Activated CD4-positive, alpha-beta T cell treated with anti-CD3 and anti-CD28 coated beads, Interleukin-2, amount 50 U/mL, for 16 hours (primary cell): ENCODE results near the gene CCR2.

Experiments
- DNase-seq: peaks from one replicate; pipeline ENCODE4 v3.0.0-alpha.2; 2020

CCR2 gene

GRCh38 chr3:46405301-46406019 is 51.5 kb downstream of the CCR2 start:
- DNase-seq: no peak

GRCh38 chr3:46406443-46406787 is 52.5 kb downstream of the CCR2 start:
- DNase-seq: no peak

- DNase-seq: peak; percentile 51
Measured at GRCh38 chr3:46406788-46407611, 53.1 kb downstream of the CCR2 start, which contains the start of the genes CCR5AS and CCRL2. Gene CCR5AS (minus strand): TSS chr3:46407066. Gene CCRL2 (plus strand): TSS chr3:46407259. CDS start chr3:46408080, 821 bp downstream.

- DNase-seq: no peak
Measured at GRCh38 chr3:46407970-46408369, 54.1 kb downstream of the CCR2 start.

- DNase-seq: no peak
Measured at GRCh38 chr3:46408853-46409252, 54.9 kb downstream of the CCR2 start.

- no peak for DNase-seq
Measured at GRCh38 chr3:46409739-46410489, 56.0 kb downstream of the CCR2 start.
